ENCODE data around the gene OTOGL.
"Not testable (repeated sequence)": the region's sequence is repeated elsewhere in the genome, so short reads cannot be mapped to it uniquely, and the experiment has no call there.

The OTOGL gene

GRCh38 chr12:80239867-80240266, 140.5 kb downstream of the OTOGL start:
- DNase-seq (ENCODE audit: low spot score) = no peak
- no peak for TF ChIP-seq CTCF (IDR thresholded peaks at IDR 0.05; ENCODE audit: extremely low read depth, missing control alignments)

GRCh38 chr12:80241576-80242273, 142.4 kb downstream of the OTOGL start:
- no peak for DNase-seq (ENCODE audit: low spot score)
- no peak for TF ChIP-seq CTCF (IDR thresholded peaks at IDR 0.05; ENCODE audit: extremely low read depth, missing control alignments)

- TF ChIP-seq CTCF (IDR thresholded peaks at IDR 0.05; ENCODE audit: extremely low read depth, missing control alignments) = no peak
- no peak for DNase-seq (ENCODE audit: low spot score)
These were observed 143.0 kb downstream of the OTOGL start for GRCh38 chr12:80242321-80242720.

GRCh38 chr12:80249581-80249980, 150.2 kb downstream of the OTOGL start:
- not testable (repeated sequence) for DNase-seq (ENCODE audit: low spot score)

GRCh38 chr12:80257920-80258319, 158.6 kb downstream of the OTOGL start:
- TF ChIP-seq CTCF (IDR thresholded peaks at IDR 0.05; ENCODE audit: extremely low read depth, missing control alignments) = no peak
- no peak for DNase-seq (ENCODE audit: low spot score)

GRCh38 chr12:80260269-80260668, 160.9 kb downstream of the OTOGL start:
- DNase-seq (ENCODE audit: low spot score) = no peak
- TF ChIP-seq CTCF (IDR thresholded peaks at IDR 0.05; ENCODE audit: extremely low read depth, missing control alignments) = no peak

GRCh38 chr12:80261403-80261802, 162.1 kb downstream of the OTOGL start:
- no peak for DNase-seq (ENCODE audit: low spot score)
- no peak for TF ChIP-seq CTCF (IDR thresholded peaks at IDR 0.05; ENCODE audit: extremely low read depth, missing control alignments)

- no peak for TF ChIP-seq CTCF (IDR thresholded peaks at IDR 0.05; ENCODE audit: extremely low read depth, missing control alignments)
- no peak for DNase-seq (ENCODE audit: low spot score)
These were observed 163.0 kb downstream of the OTOGL start for GRCh38 chr12:80262346-80262745.
